Choroid plexus epithelial cell (primary cell): ENCODE data around the gene KCNJ16.

ENCODE experiments used
- DNase-seq: peaks from one replicate; pipeline ENCODE4 v3.0.0-alpha.2; 2010; ENCODE audit warnings: low read depth
- H3K4me3 ChIP-seq: 2 replicates; pipeline ENCODE4 v1.5.1; 2011; ENCODE audit warnings: low read depth, mild to moderate bottlenecking, control low read depth, low read length, moderate library complexity
- TF ChIP-seq, protein P1 (sequence below): conservative IDR thresholded peaks from 2 replicates; pipeline ENCODE4 v1.5.1; 2011; ENCODE audit warnings: low read depth, mild to moderate bottlenecking, control low read depth, inconsistent platforms, low read length, moderate library complexity

KCNJ16 gene

DNA sequence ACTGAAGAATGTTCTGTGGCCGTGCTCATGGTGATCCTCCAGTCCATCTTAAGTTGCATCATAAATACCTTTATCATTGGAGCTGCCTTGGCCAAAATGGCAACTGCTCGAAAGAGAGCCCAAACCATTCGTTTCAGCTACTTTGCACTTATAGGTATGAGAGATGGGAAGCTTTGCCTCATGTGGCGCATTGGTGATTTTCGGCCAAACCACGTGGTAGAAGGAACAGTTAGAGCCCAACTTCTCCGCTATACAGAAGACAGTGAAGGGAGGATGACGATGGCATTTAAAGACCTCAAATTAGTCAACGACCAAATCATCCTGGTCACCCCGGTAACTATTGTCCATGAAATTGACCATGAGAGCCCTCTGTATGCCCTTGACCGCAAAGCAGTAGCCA, 57.5 kb downstream of the KCNJ16 start:
- DNase-seq = no peak
- no peak overlapping the region for H3K4me3 ChIP-seq
- TF ChIP-seq, protein P1, sequence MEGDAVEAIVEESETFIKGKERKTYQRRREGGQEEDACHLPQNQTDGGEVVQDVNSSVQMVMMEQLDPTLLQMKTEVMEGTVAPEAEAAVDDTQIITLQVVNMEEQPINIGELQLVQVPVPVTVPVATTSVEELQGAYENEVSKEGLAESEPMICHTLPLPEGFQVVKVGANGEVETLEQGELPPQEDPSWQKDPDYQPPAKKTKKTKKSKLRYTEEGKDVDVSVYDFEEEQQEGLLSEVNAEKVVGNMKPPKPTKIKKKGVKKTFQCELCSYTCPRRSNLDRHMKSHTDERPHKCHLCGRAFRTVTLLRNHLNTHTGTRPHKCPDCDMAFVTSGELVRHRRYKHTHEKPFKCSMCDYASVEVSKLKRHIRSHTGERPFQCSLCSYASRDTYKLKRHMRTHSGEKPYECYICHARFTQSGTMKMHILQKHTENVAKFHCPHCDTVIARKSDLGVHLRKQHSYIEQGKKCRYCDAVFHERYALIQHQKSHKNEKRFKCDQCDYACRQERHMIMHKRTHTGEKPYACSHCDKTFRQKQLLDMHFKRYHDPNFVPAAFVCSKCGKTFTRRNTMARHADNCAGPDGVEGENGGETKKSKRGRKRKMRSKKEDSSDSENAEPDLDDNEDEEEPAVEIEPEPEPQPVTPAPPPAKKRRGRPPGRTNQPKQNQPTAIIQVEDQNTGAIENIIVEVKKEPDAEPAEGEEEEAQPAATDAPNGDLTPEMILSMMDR = no peak

DNA sequence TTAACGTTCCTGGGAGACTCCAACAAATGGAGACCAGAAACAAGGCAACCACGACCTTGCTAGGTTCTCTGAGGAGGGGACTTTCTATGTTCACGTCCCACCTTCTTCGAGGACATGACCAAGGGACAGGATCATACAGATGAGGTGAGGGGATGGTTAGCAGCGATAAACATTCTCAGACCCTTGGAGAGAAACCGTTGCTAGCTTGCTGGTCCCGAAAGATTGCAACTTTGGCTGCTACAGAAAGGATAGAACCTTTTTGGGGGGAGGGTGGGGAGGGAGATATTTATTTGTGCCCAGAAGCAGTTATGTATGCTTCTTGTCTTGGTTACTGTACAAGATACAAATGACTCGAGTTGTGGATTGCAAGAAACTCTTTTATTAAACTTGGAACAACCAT, 59.0 kb downstream of the KCNJ16 start:
- no peak overlapping the region for H3K4me3 ChIP-seq
- no peak for DNase-seq
- TF ChIP-seq, protein P1 = no peak

DNA sequence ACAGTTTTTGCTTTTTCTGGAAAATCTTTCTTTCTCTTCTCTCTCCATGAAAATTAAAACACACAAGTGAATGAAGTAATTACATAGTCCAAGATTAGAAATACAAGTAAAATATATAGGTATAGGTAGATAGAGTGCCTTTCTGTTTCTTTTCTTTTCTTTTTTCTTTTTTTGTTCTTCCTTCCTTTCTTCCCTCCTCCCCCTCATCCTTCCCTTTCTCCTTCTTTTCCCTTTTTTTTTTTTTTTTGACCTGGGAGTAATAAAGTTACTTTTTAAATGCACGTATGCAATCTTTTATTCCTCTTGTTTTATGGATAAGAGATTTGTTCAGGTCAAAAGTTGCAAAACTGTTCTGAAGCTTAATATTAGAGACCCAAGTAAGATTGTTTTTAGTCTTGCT, 59.8 kb downstream of the KCNJ16 start:
- H3K4me3 ChIP-seq = no peak overlapping the region
- DNase-seq = no peak
- TF ChIP-seq, protein P1 = no peak

DNA sequence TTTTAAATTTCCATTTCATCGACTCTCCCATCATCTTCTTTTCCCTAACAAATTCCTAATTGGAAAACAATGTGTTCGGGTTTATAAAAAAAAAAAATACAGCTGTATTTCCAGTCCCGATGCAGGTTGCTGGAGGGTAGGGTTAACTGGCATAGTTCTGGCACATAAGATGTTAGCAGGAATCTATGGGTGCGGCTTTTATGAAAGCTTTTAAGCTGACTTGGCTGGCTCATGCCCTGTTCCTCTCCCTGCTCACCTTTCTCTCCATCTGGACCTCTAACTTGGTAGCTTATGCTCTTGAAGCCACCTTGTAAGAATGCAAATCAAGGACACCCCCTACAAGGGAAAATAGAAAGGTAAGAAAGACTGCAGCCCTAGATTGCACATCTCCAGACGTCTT, 61.1 kb downstream of the KCNJ16 start:
- TF ChIP-seq, protein P1 = no peak
- H3K4me3 ChIP-seq = no peak overlapping the region
- DNase-seq = no peak

DNA sequence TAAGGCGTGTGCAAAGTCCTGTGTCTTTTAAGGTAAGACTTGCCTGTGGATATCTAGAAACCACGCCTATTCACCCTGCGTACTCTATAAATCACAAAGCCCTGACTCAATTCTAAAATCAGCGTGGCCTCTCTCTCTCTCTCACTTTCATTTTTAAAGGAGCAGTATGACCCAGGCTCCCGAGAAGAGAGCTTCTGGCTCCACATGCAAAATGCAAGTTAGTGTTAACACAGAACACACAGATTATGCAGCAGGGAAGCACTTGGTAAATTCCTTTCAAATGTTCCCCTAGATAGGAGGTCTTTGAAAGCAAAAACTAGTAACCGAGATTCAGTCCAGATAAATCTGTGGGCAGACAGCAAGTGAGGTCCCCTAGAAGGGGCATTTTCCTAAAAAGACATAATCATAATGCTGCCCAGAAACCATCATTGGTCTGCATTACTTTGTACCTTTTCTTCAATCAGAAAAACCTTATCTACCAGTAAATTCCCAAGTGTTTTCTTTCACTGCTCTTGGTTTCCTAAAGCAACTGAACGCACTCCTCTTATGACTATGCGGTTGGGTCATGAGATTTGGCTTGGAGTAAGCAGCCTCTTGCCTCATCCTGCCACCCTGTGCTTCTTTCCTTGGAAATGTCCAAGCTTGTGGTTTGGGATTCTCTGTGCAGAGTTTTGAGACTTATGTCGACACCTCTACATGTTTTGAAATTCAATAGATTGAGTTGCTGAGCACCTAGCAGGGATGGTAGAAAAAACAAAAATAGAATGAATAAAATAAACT, 62.6 kb downstream of the KCNJ16 start:
- TF ChIP-seq, protein P1 = peak; percentile 5
- peak overlapping the region; percentile 44 for H3K4me3 ChIP-seq
- DNase-seq = peak; percentile 98

DNA sequence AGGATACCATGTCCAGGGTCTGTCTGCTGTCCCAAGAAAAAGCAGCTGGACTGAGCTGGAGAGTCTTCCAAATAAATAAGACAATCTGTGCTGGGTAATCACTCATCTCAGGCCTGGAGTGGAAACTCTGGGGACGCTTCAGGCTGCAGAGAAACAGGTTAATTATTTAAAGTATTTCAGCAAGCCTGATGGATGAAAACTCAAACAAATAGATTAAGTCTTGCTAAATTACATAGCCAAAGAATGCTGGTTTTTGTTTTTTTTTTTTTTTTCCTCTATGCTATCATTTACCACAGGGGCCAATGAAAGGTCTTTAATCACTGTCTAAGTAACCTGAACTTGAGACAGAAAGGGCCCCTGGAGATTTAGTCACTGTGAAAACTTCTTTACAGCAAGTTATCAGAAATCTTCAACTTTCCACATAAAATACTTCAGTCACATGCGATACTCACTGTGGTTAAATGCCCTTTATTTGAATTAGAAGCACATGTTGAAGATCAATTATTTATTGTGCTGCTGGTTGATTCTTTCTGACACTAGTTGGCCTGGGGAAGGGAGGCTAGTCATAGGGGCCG, 63.4 kb downstream of the KCNJ16 start:
- H3K4me3 ChIP-seq = no peak overlapping the region
- TF ChIP-seq, protein P1 = no peak
- no peak for DNase-seq
